Measurements from ENCODE around the gene MST1.

Gene MST1

GRCh38 chr3:49718858-49719213, 29.6 kb upstream of the MST1 start:
- no peak for DNase-seq

GRCh38 chr3:49717959-49718857, 28.9 kb upstream of the MST1 start:
- DNase-seq = no peak

- DNase-seq = no peak
These were observed 28.1 kb upstream of the MST1 start for GRCh38 chr3:49717211-49717958.

- DNase-seq = no peak
These were observed 27.5 kb upstream of the MST1 start for GRCh38 chr3:49716691-49717210.

GRCh38 chr3:49716169-49716568, 26.9 kb upstream of the MST1 start:
- DNase-seq = no peak

GRCh38 chr3:49715611-49716121, 26.4 kb upstream of the MST1 start:
- DNase-seq = no peak

GRCh38 chr3:49714728-49715550, 25.7 kb upstream of the MST1 start:
- DNase-seq = no peak

GRCh38 chr3:49713336-49714105, 24.2 kb upstream of the MST1 start:
- no peak for DNase-seq

GRCh38 chr3:49712631-49713317, 23.5 kb upstream of the MST1 start:
- DNase-seq = no peak

GRCh38 chr3:49712166-49712565, 22.9 kb upstream of the MST1 start:
- DNase-seq = no peak

GRCh38 chr3:49711489-49711888, 22.2 kb upstream of the MST1 start:
- no peak for DNase-seq

- DNase-seq = no peak
These were observed 20.6 kb upstream of the MST1 start for GRCh38 chr3:49709852-49710251.

- peak in 6 of 58 donors; percentile 8 to 43 (median 24) for DNase-seq
These were observed 17.8 kb upstream of the MST1 start for GRCh38 chr3:49707113-49707480.

- no peak for DNase-seq
These were observed 17.3 kb upstream of the MST1 start for GRCh38 chr3:49706456-49707112.

- DNase-seq = no peak
These were observed 16.2 kb upstream of the MST1 start for GRCh38 chr3:49705390-49705960.

- no peak for DNase-seq
These were observed 15.4 kb upstream of the MST1 start for GRCh38 chr3:49704629-49705028.

GRCh38 chr3:49703956-49704355, 14.7 kb upstream of the MST1 start:
- DNase-seq = no peak

- DNase-seq = peak in 39 of 58 donors; percentile 8 to 73 (median 33)
These were observed 14.2 kb upstream of the MST1 start for GRCh38 chr3:49703443-49703927.

GRCh38 chr3:49702672-49703071, 13.4 kb upstream of the MST1 start:
- no peak for DNase-seq
